Thymus (tissue), 11 donors: ENCODE measurements around the gene GPR155. TPM values are rescaled to one million over a fixed set of nuclear protein-coding genes. Genes with fewer than 3 reads are reported as not detected.
"Not testable (repeated sequence)": the region's sequence is repeated elsewhere in the genome, so short reads cannot be mapped to it uniquely, and the experiment has no call there.

Experiments
- DNase-seq, 9 donors: peaks; one replicate each; pipeline ENCODE4 v3.0.0-alpha.2; 2013; ENCODE audit warnings: low spot score in 9 of 9, low read depth in 6 of 9, missing footprints in 1 of 9
- H3K27ac ChIP-seq, 2 donors: one replicate each; pipeline ENCODE4 v1.5.1; 2013; ENCODE audit warnings: control low read depth in 1 of 2, low read depth in 1 of 2, low read length in 1 of 2, mild to moderate bottlenecking in 1 of 2, moderate library complexity in 1 of 2
- H3K27me3 ChIP-seq, 2 donors: one replicate each; pipeline ENCODE4 v1.5.1; 2013; ENCODE audit warnings: low read length in 1 of 2; ENCODE audit not compliant: control insufficient read depth in 2 of 2, insufficient read depth in 1 of 2
- H3K36me3 ChIP-seq, 2 donors: one replicate each; pipeline ENCODE4 v1.5.1; 2013; ENCODE audit warnings: low read length in 1 of 2, mild to moderate bottlenecking in 1 of 2, moderate library complexity in 1 of 2; ENCODE audit not compliant: control insufficient read depth in 2 of 2, insufficient read depth in 2 of 2
- H3K4me1 ChIP-seq, 2 donors: one replicate each; pipeline ENCODE4 v1.5.1; 2013; ENCODE audit warnings: low read length in 2 of 2; ENCODE audit not compliant: control insufficient read depth in 2 of 2, insufficient read depth in 2 of 2
- H3K4me3 ChIP-seq, 2 donors: one replicate each; pipeline ENCODE4 v1.5.1; 2013; ENCODE audit warnings: low read length in 2 of 2, control low read depth in 1 of 2, mild to moderate bottlenecking in 1 of 2
- H3K9me3 ChIP-seq, 2 donors: one replicate each; pipeline ENCODE4 v1.5.1; 2013; ENCODE audit warnings: low read length in 1 of 2, mild to moderate bottlenecking in 1 of 2; ENCODE audit not compliant: control insufficient read depth in 2 of 2, insufficient read depth in 1 of 2
- WGBS: extraction: QIAGEN DNeasy Blood & Tissue Kit; methylation state at CpG from one replicate; pipeline ENCODE4 v1.1.7; 2013; 5-methylcytosine and 5-hydroxymethylcytosine counted together
- polyA plus RNA-seq: library from polyadenylated mRNA; stranded (reverse); fragments of 200-250 nt; gene quantifications from one replicate; pipeline ENCODE4 v1.2.3, GENCODE V29; 2013
- total RNA-seq: library from RNA; stranded (reverse); fragments of 120-200 nt; gene quantifications from one replicate; pipeline ENCODE4 v1.2.4, GENCODE V29; 2013
- donor health status: healthy.

GPR155 gene
- total and polyA plus RNA-seq, 2 donors, result 2.1 to 3.0 TPM

- not testable (repeated sequence) for H3K4me3 ChIP-seq
- peaks cover 5 to 11% of the 10 kb centered on the region in 2 donors for H3K4me1 ChIP-seq
These were observed 1.8 kb downstream of the GPR155 start for GRCh38 chr2:174485045-174485444.

DNA sequence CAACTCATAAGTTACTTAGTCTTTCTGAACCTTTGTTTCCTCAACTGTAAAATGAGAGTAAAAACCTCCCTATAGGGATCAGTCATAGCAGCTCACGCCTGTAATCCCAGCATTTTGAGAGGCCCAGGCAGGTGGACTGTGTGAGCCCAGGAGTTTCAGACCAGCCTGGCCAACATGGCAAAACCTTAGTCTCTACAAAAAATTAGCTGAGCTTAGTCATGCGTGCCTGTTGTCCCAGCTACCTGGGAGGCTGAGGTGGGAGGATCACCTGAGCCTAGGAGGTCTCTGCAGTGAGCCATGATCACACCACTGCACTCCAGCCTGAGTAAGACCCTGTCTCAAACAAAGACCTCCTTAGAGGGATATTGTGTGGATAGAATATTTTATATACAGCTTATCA lies 2.3 kb downstream of the GPR155 start:
- H3K27me3 ChIP-seq, result peaks cover 0 to 2% of the 10 kb centered on the region in 2 donors
- H3K4me3 ChIP-seq, result no peak overlapping the region
- DNase-seq, result no peak
- H3K4me1 ChIP-seq, result peaks cover 5 to 10% of the 10 kb centered on the region in 2 donors
- H3K36me3 ChIP-seq, result no peaks in the 10 kb centered on the region
- 99% methylated on average over 2 of the region's 2 CpGs for WGBS
- H3K27ac ChIP-seq, result no peak overlapping the region
- no peaks in the 10 kb centered on the region for H3K9me3 ChIP-seq

More at GRCh38 chr2:174485045-174485444, 1.8 kb downstream of the GPR155 start:
- H3K36me3 ChIP-seq, DNase-seq, H3K9me3 ChIP-seq, H3K27me3 ChIP-seq, H3K27ac ChIP-seq: not testable (repeated sequence)
- 94% methylated on average over 9 of the region's 9 CpGs for whole genome bisulfite sequencing

DNA sequence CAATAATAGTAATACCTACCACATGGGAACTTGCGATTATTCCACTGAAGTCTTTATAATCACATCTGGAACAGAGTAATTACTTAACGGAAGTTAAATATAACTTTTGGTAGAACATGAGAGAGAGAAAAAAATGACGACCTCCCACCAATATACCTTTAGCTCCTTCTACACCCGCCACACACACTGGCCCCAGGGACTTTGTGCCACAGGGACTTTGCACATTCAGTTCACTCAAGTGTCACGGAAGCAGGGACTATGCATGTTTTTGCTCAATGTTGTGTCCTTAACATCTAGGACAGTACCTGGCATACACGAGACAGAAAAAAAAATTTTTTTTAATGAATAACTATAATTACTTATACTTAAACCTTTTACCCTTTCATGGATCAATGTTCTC lies 4.0 kb downstream of the GPR155 start:
- no peaks in the 10 kb centered on the region for H3K9me3 ChIP-seq
- no peak for DNase-seq
- WGBS, result 97% methylated on average over 6 of the region's 6 CpGs
- H3K4me1 ChIP-seq, result peaks cover 5 to 9% of the 10 kb centered on the region in 2 donors
- H3K4me3 ChIP-seq, result no peak overlapping the region
- H3K27me3 ChIP-seq, result peaks cover 0 to 2% of the 10 kb centered on the region in 2 donors
- H3K36me3 ChIP-seq, result no peaks in the 10 kb centered on the region
- H3K27ac ChIP-seq, result no peak overlapping the region

DNA sequence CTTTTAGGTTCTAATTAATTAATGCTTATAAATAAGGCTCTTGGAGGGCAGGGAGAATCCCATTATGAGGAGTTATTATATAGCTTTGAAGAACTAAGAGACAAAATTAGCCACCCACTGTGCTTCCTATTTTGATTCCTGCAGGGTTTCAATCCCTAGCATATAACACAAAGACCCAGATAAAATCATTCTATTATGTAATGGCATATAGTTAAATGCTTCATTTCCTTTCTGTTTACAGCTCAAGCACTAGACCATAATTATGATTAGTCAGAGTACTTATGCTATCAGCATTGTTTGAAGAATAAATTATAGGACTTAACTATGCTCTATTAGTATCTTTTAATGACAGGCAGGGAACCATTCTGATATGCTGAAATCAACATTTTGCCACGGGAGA lies 9.1 kb downstream of the GPR155 start:
- no peaks in the 10 kb centered on the region for H3K36me3 ChIP-seq
- no peak for DNase-seq
- WGBS, result 94% methylated on average over 1 of the region's 1 CpG

DNA sequence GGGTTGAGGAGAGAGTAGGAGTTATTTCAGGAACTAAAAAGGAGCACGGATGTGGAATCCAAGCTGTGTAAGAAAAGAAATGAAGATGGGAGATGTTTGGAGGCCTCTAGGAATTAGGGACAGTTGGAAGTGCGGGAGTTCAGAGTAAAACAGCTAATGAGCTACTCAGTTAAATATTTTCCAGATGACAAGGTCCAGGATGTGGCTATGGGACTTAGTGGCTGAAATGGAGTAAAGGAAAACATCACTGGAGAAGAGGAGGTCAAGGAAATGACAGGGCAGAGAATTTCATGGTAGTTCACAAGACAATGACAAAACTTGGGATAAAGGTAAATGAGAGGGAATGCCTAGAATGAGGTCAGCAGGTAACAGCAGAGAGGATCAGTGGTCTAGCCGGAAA lies 13.0 kb downstream of the GPR155 start:
- Histone ChIP-seq H3K27me3 (no peaks in the 10 kb centered on the region), H3K36me3 (no peaks in the 10 kb centered on the region)
- whole genome bisulfite sequencing, result 97% methylated on average over 3 of the region's 3 CpGs

More for the DNA sequence above, 9.1 kb downstream of the GPR155 start:
- H3K4me3 ChIP-seq, result no peak overlapping the region
- H3K27me3 ChIP-seq, result no peaks in the 10 kb centered on the region
- H3K27ac ChIP-seq, result no peak overlapping the region
- H3K4me1 ChIP-seq, result no peaks in the 10 kb centered on the region
- no peaks in the 10 kb centered on the region for H3K9me3 ChIP-seq

GRCh38 chr2:174465327-174465726 lies 21.5 kb downstream of the GPR155 start:
- no peak overlapping the region for H3K27ac ChIP-seq
- no peak for DNase-seq
- no peak overlapping the region for H3K4me3 ChIP-seq
- WGBS, result 97% methylated on average over 4 of the region's 4 CpGs
- H3K36me3 ChIP-seq, result no peaks in the 10 kb centered on the region
- H3K9me3 ChIP-seq, result no peaks in the 10 kb centered on the region
- no peaks in the 10 kb centered on the region for H3K4me1 ChIP-seq
- no peaks in the 10 kb centered on the region for H3K27me3 ChIP-seq

More for the DNA sequence above, 13.0 kb downstream of the GPR155 start:
- Histone ChIP-seq H3K27ac (no peak overlapping the region), H3K4me1 (no peaks in the 10 kb centered on the region), H3K9me3 (no peaks in the 10 kb centered on the region), H3K4me3 (no peak overlapping the region)
- DNase-seq, result no peak

GRCh38 chr2:174461221-174461620 lies 25.6 kb downstream of the GPR155 start:
- Histone ChIP-seq H3K27ac (no peak overlapping the region), H3K4me1 (no peaks in the 10 kb centered on the region), H3K36me3 (no peaks in the 10 kb centered on the region), H3K27me3 (no peaks in the 10 kb centered on the region), H3K4me3 (no peak overlapping the region), H3K9me3 (no peaks in the 10 kb centered on the region)
- whole genome bisulfite sequencing, result 97% methylated on average over 1 of the region's 1 CpG
- DNase-seq, result no peak

DNA sequence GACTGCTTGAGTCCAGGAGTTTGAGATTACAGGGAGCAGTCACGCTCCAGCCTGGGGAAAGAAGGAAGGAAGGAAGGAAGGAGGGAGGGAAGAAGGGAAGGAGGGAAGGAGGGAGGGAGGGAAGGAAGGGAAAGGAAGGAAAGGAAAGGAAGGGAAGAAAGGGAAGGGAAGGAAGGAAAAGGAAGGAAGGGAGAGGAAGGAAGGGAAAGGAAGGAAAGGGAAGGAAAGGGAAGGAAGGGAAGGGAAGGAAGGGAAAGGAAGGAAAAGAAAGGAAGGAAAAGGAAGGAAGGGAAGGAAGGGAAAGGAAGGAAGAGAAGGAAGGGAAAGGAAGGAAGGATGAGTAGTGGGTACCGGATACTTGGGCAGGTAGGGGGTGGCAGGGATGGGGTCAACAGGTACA lies 32.3 kb downstream of the GPR155 start:
- no peaks in the 10 kb centered on the region for H3K9me3 ChIP-seq
- no peaks in the 10 kb centered on the region for H3K36me3 ChIP-seq
- WGBS, result 96% methylated on average over 2 of the region's 2 CpGs
- H3K27ac ChIP-seq, result no peak overlapping the region
- no peak overlapping the region for H3K4me3 ChIP-seq
- no peaks in the 10 kb centered on the region for H3K4me1 ChIP-seq
- H3K27me3 ChIP-seq, result no peaks in the 10 kb centered on the region
- no peak for DNase-seq

DNA sequence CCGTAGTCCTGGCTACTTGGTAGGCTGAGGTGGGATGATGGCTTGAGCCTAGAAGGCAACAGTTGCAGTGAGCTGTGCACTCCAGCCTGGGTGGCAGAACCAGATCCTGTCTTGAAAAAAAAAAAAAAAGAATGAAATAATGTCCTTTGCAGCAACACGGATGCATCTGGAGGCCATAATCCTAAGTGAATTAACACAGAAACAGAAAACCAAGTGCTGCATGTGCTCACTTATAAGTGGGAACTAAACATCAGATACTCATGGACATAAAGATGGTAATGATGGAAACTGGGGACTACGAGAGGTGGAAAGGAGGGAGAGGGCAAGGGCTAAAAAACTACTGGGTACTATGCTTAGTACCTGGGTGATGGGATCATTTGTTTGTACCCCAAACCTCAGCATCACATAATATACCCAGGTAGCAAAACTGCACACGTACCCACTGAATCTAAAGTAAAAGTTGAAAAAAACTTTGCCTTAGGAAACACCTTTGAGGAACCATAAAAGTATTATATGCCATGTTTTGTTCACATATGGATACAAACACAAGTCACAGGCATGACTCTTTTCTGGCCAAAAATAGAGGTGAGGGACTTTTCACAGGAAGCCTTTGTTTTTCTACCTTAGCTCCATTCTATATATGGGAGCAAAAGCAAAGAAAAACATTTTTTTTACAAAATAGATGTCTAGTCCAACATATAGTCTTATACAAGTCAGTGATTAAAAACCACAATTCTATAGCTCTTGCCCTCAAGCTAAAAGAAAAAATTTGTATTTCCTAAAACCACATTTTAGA lies 36.6 kb downstream of the GPR155 start:
- WGBS, result 96% methylated on average over 4 of the region's 4 CpGs
- Histone ChIP-seq H3K27me3 (no peaks in the 10 kb centered on the region), H3K4me3 (no peak overlapping the region), H3K9me3 (no peaks in the 10 kb centered on the region), H3K27ac (no peak overlapping the region), H3K36me3 (no peaks in the 10 kb centered on the region), H3K4me1 (no peaks in the 10 kb centered on the region)
- DNase-seq, result peak in 1 of 9 donors; percentile 9
